Stimulated activated CD4-positive, alpha-beta T cell treated with anti-CD3 and anti-CD28 coated beads, Interleukin-15, amount 100 ng/mL, for 48 hours (primary cell): ENCODE measurements around the gene CDKN1B.

Experiments used
- DNase-seq, 2 donors: peaks; one replicate each; pipeline ENCODE4 v3.0.0-alpha.2; 2020; ENCODE audit warnings: low read depth in 2 of 2

Gene CDKN1B

DNA sequence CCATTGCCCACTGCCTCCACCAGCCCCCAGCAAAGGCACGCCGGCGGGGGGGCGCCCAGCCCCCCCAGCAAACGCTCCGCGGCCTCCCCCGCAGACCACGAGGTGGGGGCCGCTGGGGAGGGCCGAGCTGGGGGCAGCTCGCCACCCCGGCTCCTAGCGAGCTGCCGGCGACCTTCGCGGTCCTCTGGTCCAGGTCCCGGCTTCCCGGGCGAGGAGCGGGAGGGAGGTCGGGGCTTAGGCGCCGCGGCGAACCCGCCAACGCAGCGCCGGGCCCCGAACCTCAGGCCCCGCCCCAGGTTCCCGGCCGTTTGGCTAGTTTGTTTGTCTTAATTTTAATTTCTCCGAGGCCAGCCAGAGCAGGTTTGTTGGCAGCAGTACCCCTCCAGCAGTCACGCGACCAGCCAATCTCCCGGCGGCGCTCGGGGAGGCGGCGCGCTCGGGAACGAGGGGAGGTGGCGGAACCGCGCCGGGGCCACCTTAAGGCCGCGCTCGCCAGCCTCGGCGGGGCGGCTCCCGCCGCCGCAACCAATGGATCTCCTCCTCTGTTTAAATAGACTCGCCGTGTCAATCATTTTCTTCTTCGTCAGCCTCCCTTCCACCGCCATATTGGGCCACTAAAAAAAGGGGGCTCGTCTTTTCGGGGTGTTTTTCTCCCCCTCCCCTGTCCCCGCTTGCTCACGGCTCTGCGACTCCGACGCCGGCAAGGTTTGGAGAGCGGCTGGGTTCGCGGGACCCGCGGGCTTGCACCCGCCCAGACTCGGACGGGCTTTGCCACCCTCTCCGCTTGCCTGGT, at the start of gene CDKN1B:
TSS of gene CDKN1B (plus strand) at position 576 of the 793 bp plus-strand sequence. CDS start 472 bp downstream, outside the sequence.
- DNase-seq = peak; percentile 72 to 79

GRCh38 chr12:12668005-12668404, 49.2 kb upstream of the CDKN1B start:
- DNase-seq = no peak

DNA sequence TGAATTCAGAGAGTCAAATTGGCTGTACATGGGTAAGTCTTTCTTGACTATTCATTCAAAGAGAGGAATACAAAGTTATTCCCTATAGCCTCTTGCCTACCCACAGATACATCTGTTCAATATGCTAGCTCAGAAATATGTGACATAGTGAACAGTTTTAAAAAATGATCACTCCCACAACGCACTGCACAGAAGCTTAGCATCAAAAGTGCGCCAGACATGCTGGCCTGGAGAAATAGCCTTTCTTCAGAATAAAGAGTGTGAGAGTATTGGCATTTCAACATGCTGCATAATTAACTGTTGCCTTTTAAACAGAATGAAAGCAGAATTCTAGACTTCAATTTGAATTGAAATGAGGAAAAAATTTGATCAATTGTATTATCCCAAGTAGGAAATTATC, 48.1 kb upstream of the CDKN1B start:
- DNase-seq = no peak

DNA sequence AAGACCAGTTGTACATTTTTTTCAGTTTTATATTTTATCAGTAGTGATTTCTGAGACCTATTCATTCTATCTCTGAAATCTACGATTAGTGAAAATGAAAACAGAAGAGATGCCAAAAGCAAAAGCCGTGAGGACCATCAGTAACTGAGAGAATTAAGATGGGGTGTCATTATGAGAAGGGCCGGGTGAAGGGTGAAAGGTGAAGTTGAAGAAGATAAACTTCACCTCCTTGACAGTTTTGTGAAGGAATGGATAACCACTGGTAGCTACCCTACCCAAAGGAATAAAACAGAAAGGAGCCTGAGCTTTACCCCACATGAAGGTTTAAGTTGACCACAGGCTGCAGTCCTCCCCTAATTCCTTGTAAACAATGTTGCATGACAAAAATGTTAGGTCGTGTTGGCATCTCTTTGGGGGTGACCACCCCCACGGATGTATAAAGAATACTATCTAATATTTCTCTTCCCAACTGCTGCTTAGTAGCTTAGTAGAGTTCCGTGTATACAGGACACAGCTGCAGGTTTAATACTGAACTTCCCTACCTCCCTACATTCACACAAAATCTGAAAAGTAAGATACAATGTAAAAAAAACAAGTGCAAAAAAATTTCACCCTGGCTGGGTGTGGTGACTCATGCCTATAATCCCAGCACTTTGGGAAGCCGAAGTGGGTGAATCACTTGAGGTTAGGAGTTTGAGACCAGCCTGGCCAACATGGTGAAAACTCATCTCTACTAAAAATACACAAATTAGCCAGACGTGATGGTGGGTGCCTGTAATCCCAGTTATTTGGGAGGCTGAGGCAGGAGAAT, 45.1 kb upstream of the CDKN1B start:
- DNase-seq = no peak

- DNase-seq = no peak
These were observed 43.9 kb upstream of the CDKN1B start for GRCh38 chr12:12673296-12673695.

DNA sequence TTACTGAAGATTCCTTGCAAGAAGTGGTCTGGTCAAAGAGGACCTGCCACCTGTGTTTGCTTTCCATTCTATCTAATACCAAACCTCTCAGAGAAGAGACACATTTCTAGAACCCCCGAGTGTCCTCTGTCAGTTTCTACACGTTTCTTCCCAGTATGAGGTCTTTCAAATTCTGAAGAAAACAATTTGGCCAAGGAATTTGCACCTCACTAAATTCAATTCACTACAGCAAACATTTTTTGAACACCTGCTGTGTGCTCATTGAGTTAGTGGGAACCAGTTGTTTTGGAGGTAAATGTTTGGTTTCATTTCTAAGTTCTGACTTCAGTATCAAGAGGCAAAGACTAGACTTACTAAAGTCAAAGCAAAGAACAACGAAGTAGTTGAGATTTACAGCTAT, 40.6 kb upstream of the CDKN1B start:
- no peak for DNase-seq

- DNase-seq = no peak
These were observed 36.0 kb upstream of the CDKN1B start for GRCh38 chr12:12681061-12681765.

- DNase-seq = no peak
These were observed 34.9 kb upstream of the CDKN1B start for GRCh38 chr12:12682284-12682683.

- DNase-seq = no peak
These were observed 34.0 kb upstream of the CDKN1B start for GRCh38 chr12:12683136-12683697.

DNA sequence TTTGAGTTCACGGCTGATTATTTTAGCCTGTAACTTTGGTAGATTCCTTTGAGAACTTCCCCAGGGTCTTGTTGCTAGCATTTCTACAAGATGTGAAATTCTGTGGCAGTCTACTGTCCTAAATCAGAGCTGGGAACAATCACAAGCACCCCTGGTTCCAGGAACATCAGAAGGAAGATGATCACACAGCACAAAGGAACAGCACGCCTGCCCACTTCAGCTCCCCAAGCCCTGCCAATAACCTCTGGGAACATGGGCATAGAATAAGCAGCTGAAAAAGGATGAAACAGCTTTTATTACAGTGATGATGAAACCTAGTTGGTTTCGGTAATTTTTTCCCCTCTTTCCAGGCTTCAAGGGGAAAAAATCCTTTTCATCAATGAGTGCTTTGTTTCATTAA, 33.4 kb upstream of the CDKN1B start:
- DNase-seq = no peak

GRCh38 chr12:12684375-12685106, 32.6 kb upstream of the CDKN1B start:
- DNase-seq = no peak

GRCh38 chr12:12685305-12685704, 31.9 kb upstream of the CDKN1B start:
- DNase-seq = no peak

DNA sequence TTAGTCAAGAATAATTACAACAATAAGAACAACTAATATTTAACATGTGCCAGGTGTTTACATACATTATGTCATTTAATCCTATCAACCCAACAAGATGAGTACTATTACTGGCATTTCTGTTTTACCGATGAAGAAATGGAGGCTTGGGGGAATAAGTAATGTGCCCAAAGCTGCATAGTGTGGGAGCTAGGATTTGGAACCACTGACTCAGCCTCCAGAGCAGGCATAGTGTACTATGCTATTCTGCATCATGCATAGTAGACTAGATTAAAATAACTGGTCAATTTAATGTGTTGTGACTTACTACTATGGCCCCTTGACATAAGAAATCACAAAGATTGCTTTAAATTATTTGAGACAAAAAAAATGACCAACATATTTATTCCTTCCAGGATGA, 30.7 kb upstream of the CDKN1B start:
- DNase-seq = no peak

- DNase-seq = no peak
These were observed 30.2 kb upstream of the CDKN1B start for GRCh38 chr12:12686925-12687324.

DNA sequence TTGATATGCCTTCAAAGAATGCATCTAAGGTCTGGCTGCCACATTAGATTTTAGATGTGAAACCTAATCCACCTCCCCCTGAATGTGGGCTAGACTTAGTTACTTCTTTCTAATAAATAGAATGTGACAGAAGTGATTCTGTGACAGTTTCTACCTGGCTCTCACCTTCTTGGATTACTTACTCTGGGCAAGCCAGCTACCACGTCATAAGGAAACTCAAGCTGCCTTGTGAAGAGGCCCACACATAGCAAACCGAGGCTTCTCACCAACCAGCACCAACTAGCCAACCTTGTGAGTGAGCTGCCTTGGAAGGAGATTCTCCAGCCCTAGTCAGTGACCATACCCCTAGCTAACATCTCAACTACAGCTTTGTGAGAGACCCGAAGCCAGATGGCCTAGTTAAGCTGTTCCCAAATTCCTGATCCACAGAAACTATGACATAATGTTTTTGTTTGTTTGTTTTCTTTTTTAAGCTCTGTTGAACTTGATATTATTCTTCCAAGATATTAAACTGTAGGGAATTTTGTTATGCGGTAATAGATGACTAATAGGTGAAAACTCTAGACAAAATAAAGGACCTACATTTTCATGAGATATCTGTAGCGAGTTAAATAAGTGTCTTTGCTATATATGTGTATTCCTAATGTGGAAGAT, 27.4 kb upstream of the CDKN1B start:
- DNase-seq = no peak

- DNase-seq = no peak
These were observed 25.6 kb upstream of the CDKN1B start for GRCh38 chr12:12691549-12691948.

- no peak for DNase-seq
These were observed 24.0 kb upstream of the CDKN1B start for GRCh38 chr12:12693111-12693671.

GRCh38 chr12:12696562-12697383, 20.4 kb upstream of the CDKN1B start:
- peak; percentile 81 to 85 for DNase-seq

- DNase-seq = no peak
These were observed 17.8 kb upstream of the CDKN1B start for GRCh38 chr12:12699345-12699744.

GRCh38 chr12:12700254-12700653, 16.9 kb upstream of the CDKN1B start:
- no peak for DNase-seq
